ENCODE measurements around the gene THBS2. TPM values are rescaled to one million over a fixed set of nuclear protein-coding genes. Genes with fewer than 3 reads are reported as not detected.

Gene THBS2
- total and polyA plus RNA-seq, 2 of the 8 experiments (the other 6 are each of a cell fraction or from before 2014, with no cell fraction given) = 11.0 to 22.5 TPM

GRCh38 chr6:169289619-169290339 lies 36.1 kb upstream of the THBS2 start:
- Histone ChIP-seq H2BK120ac (replicated peaks; ENCODE audit: low read depth, low read length) (no peak overlapping the region), H3K27ac (ENCODE audit: low read depth, low read length) (no peak overlapping the region), H3K18ac (ENCODE audit: extremely low read depth, low read length) (no peak overlapping the region), H3K36me3 (ENCODE audit: control insufficient read depth in 2 of 4, insufficient read depth in 4 of 4, low read length in 3 of 4) (no peaks in the 10 kb centered on the region), H3K23ac (ENCODE audit: insufficient read length) (no peak overlapping the region), H3K4ac (replicated peaks; ENCODE audit: insufficient read length, low read depth, low read length) (no peak overlapping the region), H4K20me1 (replicated peaks in 1 of 2; ENCODE audit: control insufficient read depth in 1 of 2, insufficient read depth in 2 of 2, low read length in 2 of 2) (no peaks in the 10 kb centered on the region), H4K8ac (ENCODE audit: extremely low read depth, insufficient read depth, low read length) (no peak overlapping the region), H3K79me1 (ENCODE audit: low read depth, low read length) (no peaks in the 10 kb centered on the region), H4K5ac (ENCODE audit: insufficient read length, low read depth, low read length) (no peak overlapping the region), H2BK5ac (ENCODE audit: low read depth, low read length) (no peak overlapping the region), H3K56ac (replicated peaks; ENCODE audit: insufficient read length, low read depth, low read length) (no peak overlapping the region), H2BK15ac (ENCODE audit: low read length) (no peak overlapping the region), H3K9me3 (ENCODE audit: insufficient read depth in 2 of 2, low read depth in 1 of 2, low read length in 1 of 2) (no peaks in the 10 kb centered on the region), H3K23me2 (ENCODE audit: low read depth, low read length) (no peaks in the 10 kb centered on the region), H2AFZ (ENCODE audit: low read length) (no peak overlapping the region), H2BK12ac (ENCODE audit: low read depth, low read length) (no peak overlapping the region), H2AK5ac (ENCODE audit: low read depth, low read length) (no peak overlapping the region; the same call in 1 of the 2 replicates), H3K79me2 (ENCODE audit: control insufficient read depth in 1 of 2, insufficient read depth in 2 of 2, low read length in 2 of 2) (no peaks in the 10 kb centered on the region), H3K4me1 (replicated peaks in 1 of 4; ENCODE audit: control insufficient read depth in 3 of 4, insufficient read depth in 4 of 4, low read length in 3 of 4) (peaks cover 0 to 3% (median 2%) of the 10 kb centered on the region in 4 experiments; a peak in 3 of 7 replicates), H3K4me2 (ENCODE audit: insufficient read depth in 1 of 2, low read depth in 2 of 2, low read length in 2 of 2) (no peak overlapping the region), H3K9ac (replicated peaks in 1 of 4; ENCODE audit: extremely low read depth in 1 of 4, low read depth in 3 of 4, low read length in 3 of 4) (no peak overlapping the region), H3K14ac (ENCODE audit: insufficient read length) (no peak overlapping the region), H4K91ac (replicated peaks; ENCODE audit: insufficient read length, low read length) (no peak overlapping the region), H3K27me3 (replicated peaks in 1 of 4; ENCODE audit: control insufficient read depth in 3 of 4, extremely low read depth in 1 of 4, insufficient read depth in 3 of 4, low read length in 3 of 4) (no peaks in the 10 kb centered on the region), H2BK20ac (ENCODE audit: low read length) (no peak overlapping the region), H3K4me3 (ENCODE audit: extremely low read depth in 1 of 4, insufficient read depth in 2 of 4, low read depth in 3 of 4, low read length in 4 of 4) (no peak overlapping the region)
- FAIRE-seq = no peak
- CTCF ChIA-PET (ENCODE audit: partially characterized antibody) = interaction anchor here (0.6 to 1.1 kb wide), 3 partner anchors 40 to 270 kb away, joined by 3 to 5 read pairs (median 3); no protein-coding TSS in a partner anchor
- WGBS, 2 experiments (ENCODE audit: extremely low coverage in 1 of 2, insufficient coverage in 1 of 2, insufficient read length in 1 of 2, insufficient replicate concordance in 2 of 2, low coverage in 1 of 2, low lambda C conversion rate in 2 of 2, missing lambda C conversion rate in 1 of 2) = 90% methylated on average over 18 of the region's 18 CpGs; no CpG with 5 or more reads in 1 of the 2 experiments
- POLR2A ChIA-PET (ENCODE audit: partially characterized antibody) = no interaction called here
- no peak for DNase-seq (ENCODE audit: low read depth in 1 of 2, low spot score in 2 of 2)
- TF ChIP-seq RBBP5 (IDR thresholded peaks at IDR 0.05; ENCODE audit: borderline replicate concordance, low read depth, low read length) (no peak), RXRA (IDR thresholded peaks at IDR 0.05; ENCODE audit: insufficient read depth, low read depth, low read length) (no peak), KDM5A (IDR thresholded peaks at IDR 0.05; ENCODE audit: low read length) (no peak), EP300 (IDR thresholded peaks at IDR 0.05; ENCODE audit: borderline replicate concordance in 1 of 2, low read depth in 2 of 2, low read length in 2 of 2) (no peak), CTCF (IDR thresholded peaks at IDR 0.05; ENCODE audit: control extremely low read depth in 1 of 3, insufficient read depth in 1 of 3, low read depth in 1 of 3, low read length in 3 of 3) (no peak), POU5F1 (IDR thresholded peaks at IDR 0.05; ENCODE audit: low read depth, low read length) (no peak), RFX5 (IDR thresholded peaks at IDR 0.05; ENCODE audit: borderline replicate concordance, low read depth, low read length) (no peak), BRCA1 (IDR thresholded peaks at IDR 0.05; ENCODE audit: low read depth, low read length) (no peak), EZH2 (IDR thresholded peaks at IDR 0.05; ENCODE audit: low read depth, low read length, severe bottlenecking) (no peak), HDAC6 (IDR thresholded peaks at IDR 0.05; ENCODE audit: low read depth, low read length) (no peak)

Measured in H1 (cell line).